A549 (cell line): ENCODE data around the gene SELENOI. TPM values are rescaled to one million over a fixed set of nuclear protein-coding genes. Genes with fewer than 3 reads are reported as not detected.
A peak's percentile ranks its signal among the peaks of the same experiment; 100 is the strongest.

ENCODE experiments used
- ATAC-seq, 2 experiments: fragments of 200-7000 bp in 1 of 2; fragments of >200 bp in 1 of 2; cut with Nextera tagmentation in 1 of 2; cut with Tn5 transposase in 1 of 2; 3 replicates each; pipeline versions ENCODE4 v1.8.0 to v1.9.1; 2018 to 2020; ENCODE audit warnings: mild to moderate bottlenecking in 1 of 2, moderate library complexity in 1 of 2
- CTCF ChIA-PET: fragments of 300-600 bp; sonication (Branson Sonifier 250); formaldehyde crosslinking; extraction: SDS; loops from one replicate; lab custom pipeline; 2021; ENCODE audit warnings: antibody characterized with exemption, inconsistent platforms; lab: Yijun Ruan, JAX
- POLR2A ChIA-PET: fragments of 350-600 bp; formaldehyde crosslinking; extraction: SDS; loops from one replicate; lab custom pipeline; 2021; ENCODE audit warnings: antibody characterized with exemption, inconsistent platforms; lab: Yijun Ruan, JAX
- DNase-seq, 2 experiments: peaks; one replicate each; pipeline versions ENCODE4 v3.0.0 to v3.0.0-alpha.2; 2011 to 2016; ENCODE audit warnings: low read depth in 1 of 2, low spot score in 1 of 2
- FAIRE-seq: peaks from 2 replicates; lab custom pipeline; 2011; peaks lifted over from hg19 to GRCh38; lab: Jason Lieb, UNC
- H3K27ac ChIP-seq, 2 experiments: fragments of >200 bp; sonication (Bioruptor Twin); formaldehyde crosslinking; 3 replicates each; pipeline ENCODE4 v1.5.1; 2016 to 2017
- H3K4me1 ChIP-seq: fragments of >200 bp; sonication (Bioruptor Twin); formaldehyde crosslinking; 3 replicates; pipeline ENCODE4 v1.6.1; 2016
- H3K4me2 ChIP-seq: fragments of >200 bp; sonication (Bioruptor Twin); formaldehyde crosslinking; 3 replicates; pipeline ENCODE4 v1.6.1; 2016
- H3K4me3 ChIP-seq: fragments of >200 bp; sonication (Bioruptor Twin); formaldehyde crosslinking; 3 replicates; pipeline ENCODE4 v1.5.1; 2016
- H3K9me3 ChIP-seq: fragments of >200 bp; sonication (Bioruptor Twin); formaldehyde crosslinking; 3 replicates; pipeline ENCODE4 v1.6.1; 2016
- ATOH8 ChIP-seq: fragments of 250-450 bp; sonication (Bioruptor Pico); IDR thresholded peaks from 2 replicates; pipeline ENCODE4 v1.5.0; 2020; ENCODE audit warnings: low read depth, mild to moderate bottlenecking, moderate library complexity
- BHLHE40 ChIP-seq: IDR thresholded peaks from 2 replicates; pipeline ENCODE4 v1.6.1; 2012; ENCODE audit warnings: low read depth, low read length, inconsistent platforms
- CEBPB ChIP-seq, 2 experiments: fragments of >200 bp in 1 of 2; sonication (Bioruptor Twin) in 1 of 2; formaldehyde crosslinking in 1 of 2; IDR thresholded peaks; 2 replicates each; pipeline ENCODE4 v1.6.1; 2012 to 2016
- E2F6 ChIP-seq: IDR thresholded peaks from 2 replicates; pipeline ENCODE4 v1.6.1; 2012; ENCODE audit warnings: low read depth, borderline replicate concordance
- FOSB ChIP-seq: fragments of 250-450 bp; sonication (Bioruptor Pico); IDR thresholded peaks from 2 replicates; pipeline ENCODE4 v1.5.0; 2020; ENCODE audit warnings: mild to moderate bottlenecking, moderate library complexity
- FOSL2 ChIP-seq, 2 experiments: fragments of 450-650 bp in 1 of 2; fragments of >200 bp in 1 of 2; sonication (Bioruptor Twin) in 1 of 2; formaldehyde crosslinking; IDR thresholded peaks; 2 replicates each; pipeline versions ENCODE4 v1.5.0 to v1.6.1; 2016 to 2020; ENCODE audit warnings: mild to moderate bottlenecking in 1 of 2, moderate library complexity in 1 of 2
- HEYL ChIP-seq: fragments of 250-450 bp; sonication (Bioruptor Pico); IDR thresholded peaks from 2 replicates; pipeline ENCODE4 v1.8.0; 2021; ENCODE audit warnings: mild to moderate bottlenecking, moderate library complexity
- HOXA7 ChIP-seq: fragments of 250-450 bp; sonication (Bioruptor Pico); IDR thresholded peaks from 2 replicates; pipeline ENCODE4 v1.5.0; 2020; ENCODE audit warnings: mild to moderate bottlenecking, moderate library complexity
- JUN ChIP-seq, 2 experiments: fragments of >200 bp; sonication (Bioruptor Twin); formaldehyde crosslinking; IDR thresholded peaks; 2 replicates in 1 of 2; 3 replicates in 1 of 2; pipeline ENCODE4 v1.6.1; 2016 to 2017
- MAFK ChIP-seq: fragments of 450-650 bp; IDR thresholded peaks from 2 replicates; pipeline ENCODE4 v1.6.1; 2014; ENCODE audit not compliant: partially characterized antibody
- MAZ ChIP-seq: fragments of 150-350 bp; IDR thresholded peaks from 2 replicates; pipeline ENCODE4 v1.6.1; 2014; ENCODE audit warnings: antibody characterized with exemption, low read depth, low read length, borderline replicate concordance
- MYC ChIP-seq: IDR thresholded peaks from 2 replicates; pipeline ENCODE4 v1.6.1; 2012; ENCODE audit warnings: mild to moderate bottlenecking, inconsistent platforms, low read length, improper control_type of control experiment, borderline replicate concordance
- NFE2L2 ChIP-seq: fragments of 150-350 bp; conservative IDR thresholded peaks from 2 replicates; pipeline ENCODE4 v1.6.1; 2014; ENCODE audit warnings: low read length
- POLR2AphosphoS2 ChIP-seq: conservative IDR thresholded peaks from 2 replicates; pipeline ENCODE4 v1.6.1; 2012; ENCODE audit warnings: low read length, improper control_type of control experiment, inconsistent platforms
- RAD21 ChIP-seq, 2 experiments: fragments of >200 bp in 1 of 2; sonication (Bioruptor Twin) in 1 of 2; formaldehyde crosslinking in 1 of 2; IDR thresholded peaks in 1 of 2; conservative IDR thresholded peaks in 1 of 2; 2 replicates in 1 of 2; 3 replicates in 1 of 2; pipeline ENCODE4 v1.6.1; 2012 to 2018; ENCODE audit warnings: inconsistent platforms in 1 of 2
- RARB ChIP-seq: fragments of 250-450 bp; sonication (Bioruptor Pico); IDR thresholded peaks from 2 replicates; pipeline ENCODE4 v1.8.0; 2021; ENCODE audit warnings: mild to moderate bottlenecking, moderate library complexity
- SREBF2 ChIP-seq: fragments of 450-650 bp; IDR thresholded peaks from 2 replicates; pipeline ENCODE4 v1.6.1; 2014; ENCODE audit warnings: mild to moderate bottlenecking, moderate library complexity
- WGBS: methylation state at CpG from one replicate; pipeline ENCODE4 v1.1.6; 2017; ENCODE audit errors: missing lambda C conversion rate; 5-methylcytosine and 5-hydroxymethylcytosine counted together
- polyA plus RNA-seq, 4 experiments: library from polyadenylated mRNA; depleted of rRNA in 3 of 4; stranded (reverse); fragments of >200 nt; fragmentation: RNase III in 1 of 4; extraction: RNeasy Plus Mini Kit Qiagen cat#74134 plus additional on column Dnase treatment in 1 of 4; gene quantifications; 2 replicates in 3 of 4; 3 replicates in 1 of 4; pipeline ENCODE4 v1.2.3, GENCODE V29; 2011 to 2017
- TF ChIP-seq, protein P1 (sequence below): fragments of >200 bp; sonication (Bioruptor Twin); formaldehyde crosslinking; IDR thresholded peaks from 3 replicates; pipeline ENCODE4 v1.5.1; 2016
- TF ChIP-seq, protein P2 (sequence below): fragments of 250-450 bp; sonication (Bioruptor Pico); IDR thresholded peaks from 2 replicates; pipeline ENCODE4 v1.5.0; 2021; ENCODE audit warnings: mild to moderate bottlenecking, moderate library complexity, borderline replicate concordance

SELENOI gene
- polyA plus RNA-seq, 2 of the 4 experiments (the other 2 are of a cell fraction) = 18.2 to 38.7 TPM

- TF ChIP-seq, protein P1, sequence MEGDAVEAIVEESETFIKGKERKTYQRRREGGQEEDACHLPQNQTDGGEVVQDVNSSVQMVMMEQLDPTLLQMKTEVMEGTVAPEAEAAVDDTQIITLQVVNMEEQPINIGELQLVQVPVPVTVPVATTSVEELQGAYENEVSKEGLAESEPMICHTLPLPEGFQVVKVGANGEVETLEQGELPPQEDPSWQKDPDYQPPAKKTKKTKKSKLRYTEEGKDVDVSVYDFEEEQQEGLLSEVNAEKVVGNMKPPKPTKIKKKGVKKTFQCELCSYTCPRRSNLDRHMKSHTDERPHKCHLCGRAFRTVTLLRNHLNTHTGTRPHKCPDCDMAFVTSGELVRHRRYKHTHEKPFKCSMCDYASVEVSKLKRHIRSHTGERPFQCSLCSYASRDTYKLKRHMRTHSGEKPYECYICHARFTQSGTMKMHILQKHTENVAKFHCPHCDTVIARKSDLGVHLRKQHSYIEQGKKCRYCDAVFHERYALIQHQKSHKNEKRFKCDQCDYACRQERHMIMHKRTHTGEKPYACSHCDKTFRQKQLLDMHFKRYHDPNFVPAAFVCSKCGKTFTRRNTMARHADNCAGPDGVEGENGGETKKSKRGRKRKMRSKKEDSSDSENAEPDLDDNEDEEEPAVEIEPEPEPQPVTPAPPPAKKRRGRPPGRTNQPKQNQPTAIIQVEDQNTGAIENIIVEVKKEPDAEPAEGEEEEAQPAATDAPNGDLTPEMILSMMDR = no peak
These were observed 64.9 kb downstream of the SELENOI start (continued) for GRCh38 chr2:26410764-26411243.

DNA sequence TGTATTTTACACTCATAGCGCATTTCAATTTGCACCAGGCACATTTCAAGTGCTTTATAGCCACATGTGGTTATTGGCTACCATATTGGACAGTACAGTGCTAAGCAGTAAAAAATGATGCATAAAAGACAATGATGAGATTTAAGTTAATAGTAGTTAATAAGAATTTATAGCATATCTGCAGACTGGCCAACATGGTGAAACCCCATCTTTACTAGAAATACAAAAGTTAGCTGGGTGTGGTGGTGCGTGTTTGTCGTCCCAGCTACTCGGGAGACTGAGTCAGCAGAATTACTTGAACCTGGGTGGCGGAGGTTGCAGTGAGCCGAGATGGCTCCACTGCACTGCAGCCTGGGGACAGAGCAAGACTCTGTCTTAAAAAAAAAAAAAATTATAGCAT, 65.5 kb downstream of the SELENOI start:
- H3K4me3 ChIP-seq = no peak overlapping the region
- no peak; a peak in 1 of 6 replicates for ATAC-seq

GRCh38 chr2:26412091-26412673, 66.2 kb downstream of the SELENOI start:
- POLR2A ChIA-PET = no interaction called here
- TF ChIP-seq FOSL2 (IDR thresholded peaks at IDR 0.05) (no peak), FOSL2 (CRISPR knock-in tag; IDR thresholded peaks at IDR 0.05) (0 out of 2 replicates have a peak, but pooled peaks have one; percentile 7), ATOH8 (CRISPR knock-in tag) (peak; percentile 46; the same call in 1 of the 2 replicates), NFE2L2 (peak; percentile 86), MAFK (peak; percentile 92), RAD21 (conservative IDR thresholded peaks at IDR 0.05 in 1 of 2, IDR thresholded peaks at IDR 0.05 in 1 of 2) (no peak), CEBPB (IDR thresholded peaks at IDR 0.05) (peak in 1 of 2 experiments; percentile 62; a peak in 2 of 4 replicates)
- TF ChIP-seq, protein P2, sequence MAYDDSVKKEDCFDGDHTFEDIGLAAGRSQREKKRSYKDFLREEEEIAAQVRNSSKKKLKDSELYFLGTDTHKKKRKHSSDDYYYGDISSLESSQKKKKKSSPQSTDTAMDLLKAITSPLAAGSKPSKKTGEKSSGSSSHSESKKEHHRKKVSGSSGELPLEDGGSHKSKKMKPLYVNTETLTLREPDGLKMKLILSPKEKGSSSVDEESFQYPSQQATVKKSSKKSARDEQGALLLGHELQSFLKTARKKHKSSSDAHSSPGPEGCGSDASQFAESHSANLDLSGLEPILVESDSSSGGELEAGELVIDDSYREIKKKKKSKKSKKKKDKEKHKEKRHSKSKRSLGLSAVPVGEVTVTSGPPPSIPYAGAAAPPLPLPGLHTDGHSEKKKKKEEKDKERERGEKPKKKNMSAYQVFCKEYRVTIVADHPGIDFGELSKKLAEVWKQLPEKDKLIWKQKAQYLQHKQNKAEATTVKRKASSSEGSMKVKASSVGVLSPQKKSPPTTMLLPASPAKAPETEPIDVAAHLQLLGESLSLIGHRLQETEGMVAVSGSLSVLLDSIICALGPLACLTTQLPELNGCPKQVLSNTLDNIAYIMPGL (CRISPR knock-in tag) = no peak
- peak; percentile 42 to 89 for DNase-seq
- peak; percentile 86 to 90 for ATAC-seq
- peak overlapping the region; percentile 37 for H3K4me3 ChIP-seq
- H3K4me1 ChIP-seq = peaks cover 18% of the 10 kb centered on the region; the same call in 2 of the 3 replicates
- peak overlapping the region; percentile 82 for H3K4me2 ChIP-seq
- CTCF ChIA-PET = interaction anchor here (1.3 kb wide), 1 partner anchor 46 kb away, joined by 3 read pairs; no protein-coding TSS in a partner anchor
- H3K9me3 ChIP-seq = no peaks in the 10 kb centered on the region
- peak; percentile 73 for FAIRE-seq
- peak overlapping the region; percentile 74 to 83 for H3K27ac ChIP-seq
- 22% methylated on average over 10 of the region's 10 CpGs for WGBS

More for the DNA sequence above, 65.5 kb downstream of the SELENOI start:
- no peak for TF ChIP-seq BHLHE40
- no peak for TF ChIP-seq JUN (IDR thresholded peaks at IDR 0.05)
- TF ChIP-seq MAFK = peak; percentile 73
- POLR2A ChIA-PET = no interaction called here
- Histone ChIP-seq H3K4me2 (peak overlapping the region; percentile 82), H3K4me1 (peaks cover 18% of the 10 kb centered on the region; the same call in 2 of the 3 replicates), H3K27ac (peak overlapping the region; percentile 74 to 83), H3K9me3 (no peaks in the 10 kb centered on the region)
- WGBS = 84% methylated on average over 6 of the region's 6 CpGs
- DNase-seq = no peak
- no peak for FAIRE-seq
- CTCF ChIA-PET = interaction anchor here (1.0 to 1.3 kb wide), 2 partner anchors 12 to 47 kb away, joined by 3 read pairs; no protein-coding TSS in a partner anchor

DNA sequence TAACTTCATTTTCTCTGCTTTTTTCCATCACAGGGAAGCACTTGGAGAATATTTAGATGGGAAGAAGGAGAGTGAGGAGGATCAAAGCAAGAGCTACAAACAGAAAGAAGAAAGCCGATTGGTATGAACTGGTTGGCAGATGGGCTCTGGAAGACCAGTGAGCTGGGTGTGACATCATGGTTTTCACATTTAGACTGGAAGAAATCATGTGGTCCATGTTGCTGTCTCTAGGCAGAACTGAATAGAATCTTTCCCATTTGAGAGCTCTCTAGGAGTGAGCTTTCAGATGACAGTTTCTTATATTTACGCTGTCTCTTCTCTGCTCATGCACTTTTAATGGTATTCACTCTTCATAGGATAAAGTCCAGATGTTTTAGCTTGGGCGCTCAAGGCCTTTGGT, 68.4 kb downstream of the SELENOI start:
- no peak for FAIRE-seq
- POLR2A ChIA-PET = no interaction called here

More for the DNA sequence above, 68.4 kb downstream of the SELENOI start:
- peak in 1 of 2 experiments; percentile 37 for DNase-seq
- H3K4me1 ChIP-seq = peaks cover 18% of the 10 kb centered on the region; the same call in 2 of the 3 replicates
- TF ChIP-seq HOXA7 (CRISPR knock-in tag) = no peak
- TF ChIP-seq JUN (IDR thresholded peaks at IDR 0.05) = no peak
- no peak for TF ChIP-seq RAD21 (conservative IDR thresholded peaks at IDR 0.05 in 1 of 2, IDR thresholded peaks at IDR 0.05 in 1 of 2)
- no peak for TF ChIP-seq MAZ
- TF ChIP-seq HEYL (CRISPR knock-in tag) = no peak
- no peak for TF ChIP-seq E2F6
- TF ChIP-seq RARB (CRISPR knock-in tag) = no peak
- TF ChIP-seq FOSB (CRISPR knock-in tag) = no peak
- TF ChIP-seq SREBF2 = no peak
- no peak for TF ChIP-seq MYC
- TF ChIP-seq POLR2AphosphoS2 = no peak
- WGBS = 85% methylated on average over 3 of the region's 3 CpGs
- ATAC-seq = peak; percentile 44 to 54; a peak in 3 of 6 replicates
- CTCF ChIA-PET = interaction anchor here (0.5 to 0.9 kb wide), 3 partner anchors 17 to 545 kb away, joined by 3 to 6 read pairs (median 3); no protein-coding TSS in a partner anchor
- no peak overlapping the region for H3K4me3 ChIP-seq
- no peak overlapping the region for H3K27ac ChIP-seq
- H3K4me2 ChIP-seq = no peak overlapping the region
- H3K9me3 ChIP-seq = no peaks in the 10 kb centered on the region
